Heart left ventricle (tissue), 13 donors: Measurements from ENCODE around the gene LRRN3.

Experiments used
- POLR2A ChIP-seq, 2 donors: fragments of 450-650 bp; IDR thresholded peaks; one replicate each; pipeline ENCODE4 v1.6.1; 2017; ENCODE audit warnings: antibody characterized with exemption in 2 of 2, mild to moderate bottlenecking in 2 of 2, moderate library complexity in 2 of 2
- TF ChIP-seq, protein P1 (sequence below), 12 donors: fragments of 200-600 bp; sonication (generic) in 4 of 12; IDR thresholded peaks; one replicate each; pipeline versions ENCODE4 v1.5.0 to v1.8.0; 2018 to 2022; ENCODE audit warnings: antibody characterized with exemption in 12 of 12, mild to moderate bottlenecking in 5 of 12
- donor health status: ischemic (EF 13 %, LVEDD 7.1; RV severe dilation, severe dysfunction).
- donor health status: DM: no; HTN: yes; CAD: no.
- donor health status: DM: no; HTN: no; CAD: no.
- donor health status: ischemic (EF 25% LVEDD 6.9; RV normal size, moderate dysfunction).
- donor health status: ischemic (EF 25% LVEDD 5.7; RV mildly dilated, moderate dysfunction).
- donor health status: ischemic (EF 35%, LVEDD 5.7; RV mildly dilated, moderate dysfunction).
- donor health status: nonischemic (EF 11% LVEDD 7.7; RV severe dilation, severe dysfunction).
- donor health status: DM: yes; HTN: yes; CAD: no.
- donor health status: PGD.
- donor health status: ischemic (EF 29% LVEDD 5.4; RV normal size, mild dysfunction).
- donor health status: nonischemic (EF 23%, LVEDD 6.1; RV moderate dilation, normal function).

DNA sequence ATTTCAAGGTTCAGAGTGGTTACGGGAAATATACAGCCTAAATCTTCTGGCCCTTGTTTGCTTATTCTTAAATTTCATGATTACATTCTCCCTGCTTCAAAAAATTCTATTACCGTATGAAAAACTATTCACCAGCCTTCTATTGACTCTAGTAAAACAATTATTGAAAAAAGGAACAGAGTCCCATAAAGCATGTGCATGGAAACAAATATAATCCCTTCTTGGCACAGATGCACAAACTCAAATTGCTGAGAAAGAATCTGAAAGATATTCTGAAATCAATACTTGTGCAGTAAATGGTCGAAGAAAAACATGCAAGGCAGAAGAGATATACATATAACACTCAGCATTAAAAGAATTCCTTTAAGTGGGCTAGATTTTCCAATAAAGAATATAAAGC lies 83.6 kb downstream of the LRRN3 start:
- TF ChIP-seq, protein P1, sequence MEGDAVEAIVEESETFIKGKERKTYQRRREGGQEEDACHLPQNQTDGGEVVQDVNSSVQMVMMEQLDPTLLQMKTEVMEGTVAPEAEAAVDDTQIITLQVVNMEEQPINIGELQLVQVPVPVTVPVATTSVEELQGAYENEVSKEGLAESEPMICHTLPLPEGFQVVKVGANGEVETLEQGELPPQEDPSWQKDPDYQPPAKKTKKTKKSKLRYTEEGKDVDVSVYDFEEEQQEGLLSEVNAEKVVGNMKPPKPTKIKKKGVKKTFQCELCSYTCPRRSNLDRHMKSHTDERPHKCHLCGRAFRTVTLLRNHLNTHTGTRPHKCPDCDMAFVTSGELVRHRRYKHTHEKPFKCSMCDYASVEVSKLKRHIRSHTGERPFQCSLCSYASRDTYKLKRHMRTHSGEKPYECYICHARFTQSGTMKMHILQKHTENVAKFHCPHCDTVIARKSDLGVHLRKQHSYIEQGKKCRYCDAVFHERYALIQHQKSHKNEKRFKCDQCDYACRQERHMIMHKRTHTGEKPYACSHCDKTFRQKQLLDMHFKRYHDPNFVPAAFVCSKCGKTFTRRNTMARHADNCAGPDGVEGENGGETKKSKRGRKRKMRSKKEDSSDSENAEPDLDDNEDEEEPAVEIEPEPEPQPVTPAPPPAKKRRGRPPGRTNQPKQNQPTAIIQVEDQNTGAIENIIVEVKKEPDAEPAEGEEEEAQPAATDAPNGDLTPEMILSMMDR (IDR thresholded peaks at IDR 0.05): no peak
- TF ChIP-seq POLR2A (IDR thresholded peaks at IDR 0.05): no peak
